Urinary bladder (tissue), 4 donors: ENCODE measurements around the gene SPATA16. TPM values are rescaled to one million over a fixed set of nuclear protein-coding genes. Genes with fewer than 3 reads are reported as not detected.
"Not testable (repeated sequence)": the region's sequence is repeated elsewhere in the genome, so short reads cannot be mapped to it uniquely, and the experiment has no call there.

ENCODE experiments used
- DNase-seq: peaks from one replicate; pipeline ENCODE4 v3.0.0-alpha.2; 2015; ENCODE audit errors: extremely low spot score
- H3K27ac ChIP-seq: one replicate; pipeline ENCODE4 v1.5.1; 2013; ENCODE audit warnings: low read depth, mild to moderate bottlenecking, moderate library complexity
- H3K36me3 ChIP-seq: one replicate; pipeline ENCODE4 v1.6.1; 2013; ENCODE audit warnings: mild to moderate bottlenecking, moderate library complexity; ENCODE audit not compliant: insufficient read depth
- H3K4me1 ChIP-seq: one replicate; pipeline ENCODE4 v1.6.1; 2013; ENCODE audit warnings: mild to moderate bottlenecking, moderate library complexity; ENCODE audit not compliant: insufficient read depth
- H3K4me3 ChIP-seq: one replicate; pipeline ENCODE4 v1.5.1; 2013; ENCODE audit warnings: low read depth, low read length
- WGBS: extraction: QIAGEN DNeasy Blood & Tissue Kit; methylation state at CpG from one replicate; pipeline ENCODE4 v1.1.7; 2013; 5-methylcytosine and 5-hydroxymethylcytosine counted together
- polyA plus RNA-seq: library from polyadenylated mRNA; stranded (reverse); fragments of 200-250 nt; gene quantifications from one replicate; pipeline ENCODE4 v1.2.3, GENCODE V29; 2013
- total RNA-seq: library from RNA; depleted of rRNA; stranded (reverse); fragments of >200 nt; gene quantifications from one replicate; pipeline ENCODE4 v1.2.3, GENCODE V29; 2014
- donor health status: healthy with polysubstance abuse.
- donor health status: healthy.

The SPATA16 gene
- total and polyA plus RNA-seq, 2 donors, result not detected

DNA sequence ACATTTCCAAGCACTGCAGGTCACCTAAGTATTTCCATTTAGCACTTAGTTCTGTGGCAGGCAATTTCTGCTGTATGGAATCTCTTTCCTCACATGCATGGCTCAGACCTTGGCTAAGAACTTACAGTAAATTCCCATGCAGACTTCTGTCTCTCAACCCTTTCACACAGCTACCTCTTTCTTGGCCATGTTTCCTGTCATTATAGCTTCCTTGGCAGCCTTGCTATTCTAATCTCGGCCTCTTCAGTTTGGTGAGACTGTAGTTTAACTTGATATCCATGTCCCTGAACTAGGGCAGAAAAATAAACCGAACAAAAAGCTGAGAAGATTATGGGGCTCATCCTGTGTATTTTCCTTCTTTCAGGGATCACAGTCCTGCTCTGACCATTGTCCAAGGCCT lies 96.0 kb downstream of the SPATA16 start:
- no peak for DNase-seq
- no peak overlapping the region for H3K4me3 ChIP-seq
- H3K27ac ChIP-seq, result no peak overlapping the region
- no peaks in the 10 kb centered on the region for H3K36me3 ChIP-seq
- WGBS, result 47% methylated on average over 2 of the region's 2 CpGs
- no peaks in the 10 kb centered on the region for H3K4me1 ChIP-seq

DNA sequence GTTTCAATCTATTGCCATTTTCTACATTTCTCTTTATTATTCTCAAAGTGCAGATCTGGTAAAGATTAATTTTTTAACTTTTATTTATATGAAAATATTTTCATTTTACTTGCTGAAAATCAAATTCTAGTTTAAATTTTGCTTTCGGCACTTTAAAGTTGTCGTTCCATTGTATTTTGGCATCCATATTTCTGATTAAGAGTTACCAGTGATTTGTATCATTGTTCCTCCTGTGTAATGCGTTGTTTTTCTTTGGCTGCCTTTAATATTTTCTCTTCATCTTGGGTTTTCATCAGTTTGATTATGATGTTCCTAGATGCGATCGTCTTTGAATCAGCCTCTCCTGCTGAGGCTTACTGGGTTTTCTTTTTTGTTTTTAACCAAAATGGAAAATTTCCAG lies 97.3 kb downstream of the SPATA16 start:
- no peak overlapping the region for H3K27ac ChIP-seq

DNA sequence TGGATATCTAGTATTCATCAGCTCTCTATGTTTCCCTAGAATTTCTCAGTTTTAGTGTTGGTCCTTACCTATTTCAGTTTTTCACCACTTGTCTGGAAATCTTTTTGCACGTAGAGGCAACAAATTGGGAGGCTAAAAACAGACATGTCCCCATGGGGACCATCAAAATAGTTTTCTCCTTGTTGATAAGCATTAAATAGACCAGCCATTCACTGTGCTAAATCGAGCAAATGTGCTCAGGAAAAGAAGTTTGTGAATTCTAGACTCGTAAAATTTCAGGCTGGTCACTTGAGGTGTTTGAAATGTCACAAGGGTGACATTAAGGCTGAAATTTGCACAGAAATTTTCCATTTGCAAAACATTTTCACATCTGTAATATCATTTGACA lies 102.6 kb downstream of the SPATA16 start:
- Histone ChIP-seq H3K27ac (no peak overlapping the region), H3K36me3 (no peaks in the 10 kb centered on the region), H3K4me1 (no peaks in the 10 kb centered on the region), H3K4me3 (no peak overlapping the region)
- no peak for DNase-seq
- WGBS, result 50% methylated on average over 3 of the region's 3 CpGs

More for the DNA sequence above, 97.3 kb downstream of the SPATA16 start:
- no peak overlapping the region for H3K4me3 ChIP-seq
- H3K4me1 ChIP-seq, result no peaks in the 10 kb centered on the region
- H3K36me3 ChIP-seq, result no peaks in the 10 kb centered on the region
- no peak for DNase-seq
- WGBS, result 96% methylated on average over 5 of the region's 5 CpGs

DNA sequence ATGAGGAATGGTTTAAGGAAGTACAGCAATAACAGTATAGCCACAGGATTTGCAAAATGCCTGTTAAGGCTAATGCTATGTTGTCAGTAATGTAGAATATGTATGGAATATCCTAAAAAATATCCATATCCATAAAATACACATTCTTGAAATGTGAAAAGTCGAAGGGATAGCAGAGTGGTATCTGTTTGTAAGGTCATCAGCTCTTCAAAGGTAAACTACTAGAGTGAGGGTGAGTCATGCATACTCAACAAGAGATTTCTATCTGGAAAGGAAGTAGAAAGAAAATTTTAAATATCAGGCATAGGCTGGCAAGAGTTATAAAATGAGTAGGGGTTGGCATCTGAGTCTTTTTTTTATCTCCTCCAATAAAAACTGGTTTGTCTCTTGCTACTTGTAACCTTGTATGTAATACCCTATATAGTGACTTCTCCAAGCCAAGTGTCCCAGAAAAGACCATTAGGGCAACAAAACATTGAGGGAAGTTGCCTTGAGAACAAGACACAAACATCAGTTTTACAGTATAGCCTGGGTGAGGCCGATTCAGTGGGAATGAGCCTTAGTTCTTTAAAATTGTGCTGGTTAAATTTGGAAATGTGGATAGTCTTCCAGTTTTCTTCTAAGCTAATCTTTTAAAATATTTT lies 103.1 kb downstream of the SPATA16 start:
- no peak for DNase-seq
- 68% methylated on average over 2 of the region's 2 CpGs for WGBS
- no peak overlapping the region for H3K4me3 ChIP-seq
- no peaks in the 10 kb centered on the region for H3K36me3 ChIP-seq
- no peaks in the 10 kb centered on the region for H3K4me1 ChIP-seq
- no peak overlapping the region for H3K27ac ChIP-seq

DNA sequence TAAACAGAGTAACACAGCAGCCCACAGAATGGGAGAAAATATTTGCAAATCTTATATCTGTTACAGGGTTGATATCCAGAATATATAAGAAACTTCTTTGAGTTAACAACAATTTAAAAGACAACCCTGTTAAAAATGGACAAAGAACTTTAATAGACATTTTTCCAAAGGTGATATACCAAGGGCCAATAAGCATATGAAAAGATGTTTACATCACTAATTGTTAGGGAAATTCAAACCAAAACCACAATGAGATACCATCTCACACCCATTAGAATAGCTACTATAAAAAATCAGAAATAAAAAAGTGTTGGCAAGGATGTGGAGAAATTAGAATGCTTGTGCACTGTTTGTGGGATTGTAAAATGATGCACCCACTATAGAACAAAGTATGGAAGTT lies 110.8 kb downstream of the SPATA16 start:
- Histone ChIP-seq H3K27ac (no peak overlapping the region), H3K4me1 (no peaks in the 10 kb centered on the region), H3K36me3 (no peaks in the 10 kb centered on the region), H3K4me3 (no peak overlapping the region)
- no peak for DNase-seq

DNA sequence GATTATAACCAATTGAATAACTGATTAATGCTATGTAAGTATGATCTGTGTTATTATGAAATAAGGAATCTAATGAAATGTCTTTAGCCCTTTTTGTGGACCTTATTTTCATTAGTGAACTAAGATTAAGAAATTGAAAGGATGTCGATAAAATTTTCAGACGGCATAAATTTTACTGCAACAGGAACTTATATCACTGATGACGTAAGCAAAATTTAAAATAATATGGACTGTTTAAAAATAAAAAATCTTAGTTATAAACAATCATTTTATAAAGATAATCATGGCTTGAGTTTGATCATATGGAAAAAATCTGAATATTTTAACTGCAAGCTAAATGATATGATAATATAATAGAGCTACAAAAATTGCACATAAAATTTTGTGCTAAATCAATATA lies 112.7 kb downstream of the SPATA16 start:
- Histone ChIP-seq H3K4me1 (no peaks in the 10 kb centered on the region), H3K36me3 (no peaks in the 10 kb centered on the region), H3K4me3 (no peak overlapping the region), H3K27ac (no peak overlapping the region)
- DNase-seq, result no peak
- WGBS, result 84% methylated on average over 3 of the region's 3 CpGs

DNA sequence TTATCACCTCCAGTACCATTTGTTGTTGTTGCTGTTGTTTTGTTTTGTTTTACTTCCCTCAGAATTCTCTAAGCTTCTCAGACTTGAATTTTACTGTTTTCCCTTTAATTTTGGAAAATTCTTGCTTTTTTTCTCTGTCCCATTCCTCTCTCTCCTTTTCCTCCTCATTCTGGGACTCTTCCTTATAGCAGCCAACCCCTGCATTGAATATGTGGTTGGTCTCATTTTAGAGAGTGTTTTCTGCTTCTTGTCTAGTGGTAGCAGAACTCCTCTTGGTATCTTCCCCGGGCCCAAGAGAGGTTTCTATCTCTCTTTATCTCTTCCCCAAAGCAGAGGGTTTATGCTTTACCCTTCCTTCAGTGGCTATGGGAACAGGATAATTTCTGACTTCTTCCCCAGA lies 113.6 kb downstream of the SPATA16 start:
- no peak for DNase-seq
- WGBS, result 83% methylated on average over 1 of the region's 1 CpG
- Histone ChIP-seq H3K4me3 (no peak overlapping the region), H3K4me1 (no peaks in the 10 kb centered on the region), H3K27ac (no peak overlapping the region), H3K36me3 (no peaks in the 10 kb centered on the region)

DNA sequence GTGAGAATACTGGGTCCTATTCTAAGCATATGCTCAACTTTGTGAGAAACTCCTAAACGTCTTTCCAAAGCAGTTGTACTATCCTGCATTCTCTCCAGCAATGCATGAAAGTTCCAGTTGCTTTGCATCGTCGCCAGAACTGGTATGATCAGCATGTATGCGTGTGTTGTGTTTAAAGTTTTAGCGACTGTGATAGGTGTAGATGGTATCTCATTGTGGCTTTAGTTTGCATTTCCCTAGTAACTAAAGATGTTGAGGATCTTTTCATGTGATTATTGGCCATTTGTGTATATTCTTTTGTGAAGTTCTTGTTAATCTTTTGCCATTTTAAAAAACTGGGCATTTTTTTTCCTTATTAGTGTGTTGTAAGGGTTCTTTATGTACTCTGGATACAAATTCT lies 115.1 kb downstream of the SPATA16 start:
- no peaks in the 10 kb centered on the region for H3K36me3 ChIP-seq

DNA sequence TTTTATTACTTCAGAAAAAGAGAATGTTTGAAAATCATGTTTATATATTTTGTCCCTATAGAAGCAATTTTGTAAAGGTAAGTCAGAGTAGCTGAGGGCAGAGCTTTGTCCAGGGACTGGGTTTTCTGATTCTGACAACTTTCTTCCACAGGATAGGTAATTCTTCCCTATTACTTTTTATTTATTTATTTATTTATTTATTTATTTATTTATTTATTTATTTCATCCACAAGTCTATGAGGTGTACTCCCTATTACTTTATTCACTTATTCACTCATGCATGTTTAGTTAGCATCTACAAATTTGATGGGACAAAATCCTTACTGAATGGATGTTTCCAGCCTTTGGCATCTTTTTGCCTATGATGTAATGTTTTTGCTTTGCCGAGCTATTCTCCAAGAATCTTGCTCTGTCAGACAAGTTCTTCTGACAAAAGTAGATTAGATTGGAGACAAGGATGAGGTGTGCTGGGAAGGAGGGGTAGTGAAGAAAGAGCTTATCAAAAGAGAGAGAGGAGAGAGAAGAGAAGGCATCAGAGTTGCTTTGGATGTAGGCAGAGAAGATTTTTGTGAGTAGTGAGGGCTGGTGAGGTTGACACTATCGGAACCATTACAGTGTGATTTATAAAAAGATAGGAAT lies 119.4 kb downstream of the SPATA16 start:
- Histone ChIP-seq H3K4me1 (no peaks in the 10 kb centered on the region), H3K4me3 (no peak overlapping the region), H3K36me3 (no peaks in the 10 kb centered on the region), H3K27ac (no peak overlapping the region)
- 74% methylated on average over 2 of the region's 2 CpGs for WGBS
- DNase-seq, result no peak

More for the DNA sequence above, 115.1 kb downstream of the SPATA16 start:
- Histone ChIP-seq H3K4me1 (no peaks in the 10 kb centered on the region), H3K27ac (no peak overlapping the region), H3K4me3 (no peak overlapping the region)
- WGBS, result 52% methylated on average over 5 of the region's 5 CpGs
- no peak for DNase-seq

DNA sequence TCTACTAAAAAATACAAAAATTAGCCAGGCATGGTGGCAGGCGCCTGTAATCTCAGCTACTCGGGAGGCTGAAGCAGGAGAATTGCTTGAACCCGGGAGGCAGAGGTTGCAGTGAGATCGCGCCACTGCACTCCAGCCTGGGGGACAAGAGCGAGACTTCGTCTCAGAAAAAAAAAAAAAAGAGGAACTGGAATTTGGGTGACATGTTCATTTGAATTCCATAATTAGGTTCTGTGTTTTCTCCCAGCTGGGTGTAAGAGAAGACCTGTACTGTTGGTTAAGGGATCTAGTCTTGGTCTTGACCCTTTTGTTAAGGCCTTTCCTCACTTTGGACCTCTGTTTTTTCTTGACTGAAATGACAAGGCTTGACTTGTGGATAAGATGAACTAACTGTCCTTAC lies 120.9 kb downstream of the SPATA16 start:
- H3K4me3 ChIP-seq, H3K36me3 ChIP-seq, H3K27ac ChIP-seq, H3K4me1 ChIP-seq, DNase-seq: not testable (repeated sequence)
- 95% methylated on average over 7 of the region's 7 CpGs for WGBS

DNA sequence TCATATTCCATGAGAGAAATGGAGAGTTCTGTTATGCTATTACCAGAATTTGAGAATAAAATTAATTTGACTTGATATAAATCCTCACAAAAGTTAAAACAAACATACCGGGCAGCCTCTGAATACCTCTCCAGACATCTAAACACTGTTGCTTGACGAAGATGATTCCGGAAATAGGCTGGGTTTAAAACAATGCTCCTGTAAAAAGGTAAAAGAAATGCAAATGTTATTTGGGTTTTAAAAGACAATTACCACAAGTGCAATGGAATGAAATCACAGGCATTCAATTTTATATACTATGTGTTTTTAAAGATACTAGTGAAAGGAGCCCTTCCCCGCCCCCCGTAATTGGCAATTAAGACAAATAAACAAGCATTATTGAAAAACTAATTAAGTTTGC lies 121.7 kb downstream of the SPATA16 start:
- 86% methylated on average over 5 of the region's 5 CpGs for WGBS
- Histone ChIP-seq H3K4me1 (no peaks in the 10 kb centered on the region), H3K4me3 (no peak overlapping the region), H3K27ac (no peak overlapping the region), H3K36me3 (no peaks in the 10 kb centered on the region)
- no peak for DNase-seq

DNA sequence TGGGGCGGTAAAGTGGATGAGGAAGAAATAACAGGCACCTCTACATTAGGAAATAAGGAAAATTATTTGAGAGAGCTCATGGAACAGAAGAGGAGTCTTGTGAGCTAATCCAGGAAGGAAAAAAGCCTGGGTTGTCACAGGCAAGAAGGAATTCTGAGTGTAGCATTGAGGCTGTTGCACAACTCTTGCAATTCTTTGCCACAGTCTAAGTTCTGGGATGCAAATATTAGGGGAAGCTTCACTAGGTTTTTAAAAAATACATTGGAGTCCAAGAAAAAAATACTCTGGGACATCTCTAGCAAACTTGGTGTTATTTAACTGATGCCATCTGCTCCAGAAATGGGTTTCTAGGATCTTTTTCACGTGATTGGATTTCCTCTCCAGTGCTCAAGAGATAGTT lies 122.3 kb downstream of the SPATA16 start:
- H3K27ac ChIP-seq, result no peak overlapping the region
- no peak for DNase-seq
- H3K4me3 ChIP-seq, result no peak overlapping the region
- no peaks in the 10 kb centered on the region for H3K4me1 ChIP-seq
- WGBS, result 65% methylated on average over 2 of the region's 2 CpGs
- H3K36me3 ChIP-seq, result no peaks in the 10 kb centered on the region

DNA sequence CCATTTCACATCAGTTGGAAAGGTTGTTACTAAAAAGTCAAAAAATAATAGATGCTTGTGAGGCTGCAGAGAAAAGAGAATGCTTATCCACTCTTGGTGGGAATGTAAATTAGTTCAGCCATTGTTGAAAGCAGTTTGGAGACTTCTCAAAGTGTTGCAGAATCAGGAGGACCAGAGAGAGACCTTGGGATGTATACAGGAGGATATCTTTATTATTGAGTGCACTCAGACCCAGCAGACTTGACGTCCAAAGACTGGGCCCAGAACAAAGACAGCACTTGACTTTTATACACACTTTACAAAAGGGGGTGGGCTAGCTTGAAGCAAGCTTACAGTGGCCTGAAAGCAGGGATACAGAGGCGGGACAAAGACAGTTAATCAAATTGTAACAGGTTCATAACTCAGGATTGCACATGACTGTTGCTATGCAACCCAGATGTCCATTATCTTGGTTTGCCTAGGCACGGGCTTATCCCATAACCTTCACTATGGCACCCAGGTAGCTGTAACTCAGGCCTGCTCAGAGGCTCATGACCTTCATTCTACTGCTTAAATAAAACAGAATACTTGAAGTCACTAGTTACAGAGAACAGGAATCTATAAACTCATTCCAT lies 127.7 kb downstream of the SPATA16 start:
- 64% methylated on average over 3 of the region's 3 CpGs for WGBS
- Histone ChIP-seq H3K36me3 (no peaks in the 10 kb centered on the region), H3K4me3 (no peak overlapping the region), H3K27ac (no peak overlapping the region), H3K4me1 (no peaks in the 10 kb centered on the region)
- DNase-seq, result no peak

DNA sequence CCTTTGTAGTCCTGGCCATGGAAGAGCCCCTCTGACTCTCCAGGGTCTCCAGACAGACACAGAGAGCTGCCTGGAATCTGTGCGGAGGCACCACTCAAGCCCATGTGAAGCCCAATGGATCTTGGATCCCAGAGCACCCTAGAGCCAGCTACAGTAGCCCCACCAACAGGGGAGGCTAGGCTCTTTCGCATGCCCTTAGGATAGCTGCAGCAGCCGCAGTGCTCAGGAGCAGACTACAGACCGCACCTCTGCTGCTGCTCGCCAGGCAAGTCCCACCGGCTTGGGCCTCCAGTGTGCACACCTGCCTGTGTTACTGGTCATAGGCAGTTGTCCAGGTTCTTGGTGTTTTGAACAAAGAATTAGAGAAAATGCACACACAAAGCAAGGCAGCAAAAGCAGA lies 131.6 kb downstream of the SPATA16 start:
- no peaks in the 10 kb centered on the region for H3K36me3 ChIP-seq
- H3K4me1 ChIP-seq, result no peaks in the 10 kb centered on the region
- 97% methylated on average over 6 of the region's 6 CpGs for WGBS
- H3K4me3 ChIP-seq, result no peak overlapping the region
- no peak for DNase-seq
- H3K27ac ChIP-seq, result no peak overlapping the region
